ENCODE data around the gene BST2.

BST2 gene

DNA sequence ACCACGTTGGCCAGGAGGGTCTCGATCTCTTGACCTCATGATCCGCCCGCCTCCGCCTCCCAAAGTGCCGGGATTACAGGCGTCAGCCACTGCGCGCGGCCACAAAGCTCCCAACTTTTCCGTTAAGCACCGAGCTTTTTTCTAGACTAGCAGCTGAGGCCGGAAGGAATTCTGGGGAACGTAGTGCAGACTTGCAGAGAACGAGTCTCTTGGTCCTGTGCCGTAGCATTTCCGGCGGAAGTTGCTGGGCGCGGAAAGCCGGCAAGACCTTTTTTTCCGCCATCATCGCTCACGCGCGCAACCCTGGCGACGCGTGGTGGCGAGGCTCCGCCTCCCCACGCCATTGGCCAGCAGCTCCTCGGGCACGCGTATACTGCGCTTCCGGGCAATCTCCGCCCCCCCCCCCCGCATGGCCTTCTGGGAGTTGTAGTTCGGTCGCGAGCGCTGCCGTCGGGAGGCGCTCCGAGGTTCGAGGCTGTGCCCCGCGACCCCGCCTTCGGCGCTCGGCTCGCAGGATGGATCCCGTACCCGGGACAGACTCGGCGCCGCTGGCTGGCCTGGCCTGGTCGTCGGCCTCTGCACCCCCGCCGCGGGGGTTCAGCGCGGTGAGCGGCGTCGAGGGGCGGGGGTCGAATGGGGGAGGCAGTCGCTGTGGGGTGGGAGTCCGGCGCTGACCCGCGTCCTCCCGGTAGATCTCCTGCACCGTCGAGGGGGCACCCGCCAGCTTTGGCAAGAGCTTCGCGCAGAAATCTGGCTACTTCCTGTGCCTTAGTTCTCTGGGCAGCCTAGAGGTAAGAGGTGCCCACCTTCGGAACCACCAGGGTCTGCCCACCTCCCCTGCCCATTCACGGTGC is 14.4 kb upstream of the BST2 start, which contains the start of gene MVB12A:
Gene MVB12A (plus strand): TSS at position 427 of the 854 bp plus-strand sequence. CDS start 89 bp downstream, at position 516.
- peak; percentile 99 for DNase-seq (ENCODE audit: low read depth)

DNA sequence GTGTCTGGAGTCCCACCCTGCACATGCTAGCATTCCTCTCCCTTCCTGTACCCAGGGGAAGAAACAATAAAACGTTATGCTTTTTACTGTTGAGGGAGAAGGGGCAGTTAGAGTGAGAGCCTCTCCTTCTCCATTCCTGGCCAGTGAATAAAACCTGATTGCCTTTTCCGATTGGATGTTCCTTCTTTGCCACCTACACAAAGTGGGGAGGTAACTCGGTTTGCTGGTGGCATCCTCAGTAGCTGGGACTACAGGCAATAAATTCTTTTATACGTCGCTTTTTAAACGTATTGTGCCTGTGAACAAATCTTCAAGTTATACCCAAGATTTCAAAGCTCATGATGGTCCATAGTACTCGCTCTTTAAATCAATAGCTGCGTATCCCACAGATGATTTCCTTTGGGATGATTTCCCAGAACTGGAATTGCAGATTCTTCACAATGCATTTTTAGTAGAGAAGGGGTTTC is 13.8 kb upstream of the BST2 start:
- DNase-seq (ENCODE audit: low read depth) = peak; percentile 27

GRCh38 chr19:17418710-17419109 is 13.3 kb upstream of the BST2 start:
- no peak for DNase-seq (ENCODE audit: low read depth)

GRCh38 chr19:17415121-17415520 is 9.7 kb upstream of the BST2 start:
- DNase-seq (ENCODE audit: low read depth) = no peak

DNA sequence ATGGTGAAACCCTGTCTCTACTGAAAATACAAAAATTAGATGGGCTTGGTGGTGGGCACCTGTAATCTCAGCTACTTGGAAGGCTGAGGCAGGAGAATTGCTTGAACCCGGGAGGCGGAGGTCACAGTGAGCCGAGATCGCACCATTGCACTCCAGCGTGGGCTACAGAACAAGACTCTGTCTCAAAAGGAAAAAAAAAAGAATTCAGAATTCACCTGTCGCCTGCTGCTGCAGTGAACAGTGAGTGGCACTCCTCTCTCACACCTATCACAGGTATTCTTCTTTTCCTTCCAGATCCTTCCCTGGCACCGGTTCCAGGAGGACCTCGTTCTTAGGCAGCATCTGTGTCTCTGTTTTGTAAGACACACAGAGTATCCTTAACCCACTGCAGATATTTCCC is 8.7 kb upstream of the BST2 start:
- no peak for DNase-seq (ENCODE audit: low read depth)

GRCh38 chr19:17411801-17412200 is 6.4 kb upstream of the BST2 start:
- DNase-seq (ENCODE audit: low read depth) = no peak

DNA sequence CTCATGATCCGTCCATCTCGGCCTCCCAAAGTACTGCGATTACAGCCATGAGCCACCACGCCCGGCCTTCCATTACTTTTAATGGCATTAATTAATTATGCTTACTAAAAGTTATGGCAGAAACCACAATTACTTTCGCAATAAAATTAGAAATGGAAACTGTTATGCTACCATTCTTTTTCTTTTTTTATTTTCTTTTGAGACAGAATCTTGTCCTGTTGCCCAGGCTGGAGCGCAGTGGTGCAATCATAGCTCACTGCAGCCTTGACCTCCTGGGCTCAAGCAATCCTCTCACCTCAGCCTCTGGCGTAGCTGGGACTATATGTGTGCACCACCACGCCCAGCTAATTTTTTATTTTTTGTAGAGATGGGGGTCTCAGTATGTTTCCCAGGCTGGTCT is 4.6 kb upstream of the BST2 start:
- DNase-seq (ENCODE audit: low read depth) = no peak

DNA sequence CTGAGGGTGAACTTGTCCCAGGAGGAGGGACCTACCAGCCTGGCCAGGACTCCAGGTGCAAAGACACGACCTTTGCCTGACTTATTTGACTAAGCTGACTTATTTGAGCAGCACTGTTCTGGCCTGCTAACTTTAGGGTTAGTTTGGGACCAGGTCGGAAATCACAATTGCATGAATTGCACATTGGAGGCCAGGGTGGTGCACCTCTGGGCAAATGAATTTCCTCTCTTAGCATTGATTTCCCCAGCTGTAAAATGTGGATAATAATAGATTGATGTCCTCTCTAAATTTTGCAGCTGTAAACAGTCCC is 1.4 kb upstream of the BST2 start:
- no peak for DNase-seq (ENCODE audit: low read depth)

DNA sequence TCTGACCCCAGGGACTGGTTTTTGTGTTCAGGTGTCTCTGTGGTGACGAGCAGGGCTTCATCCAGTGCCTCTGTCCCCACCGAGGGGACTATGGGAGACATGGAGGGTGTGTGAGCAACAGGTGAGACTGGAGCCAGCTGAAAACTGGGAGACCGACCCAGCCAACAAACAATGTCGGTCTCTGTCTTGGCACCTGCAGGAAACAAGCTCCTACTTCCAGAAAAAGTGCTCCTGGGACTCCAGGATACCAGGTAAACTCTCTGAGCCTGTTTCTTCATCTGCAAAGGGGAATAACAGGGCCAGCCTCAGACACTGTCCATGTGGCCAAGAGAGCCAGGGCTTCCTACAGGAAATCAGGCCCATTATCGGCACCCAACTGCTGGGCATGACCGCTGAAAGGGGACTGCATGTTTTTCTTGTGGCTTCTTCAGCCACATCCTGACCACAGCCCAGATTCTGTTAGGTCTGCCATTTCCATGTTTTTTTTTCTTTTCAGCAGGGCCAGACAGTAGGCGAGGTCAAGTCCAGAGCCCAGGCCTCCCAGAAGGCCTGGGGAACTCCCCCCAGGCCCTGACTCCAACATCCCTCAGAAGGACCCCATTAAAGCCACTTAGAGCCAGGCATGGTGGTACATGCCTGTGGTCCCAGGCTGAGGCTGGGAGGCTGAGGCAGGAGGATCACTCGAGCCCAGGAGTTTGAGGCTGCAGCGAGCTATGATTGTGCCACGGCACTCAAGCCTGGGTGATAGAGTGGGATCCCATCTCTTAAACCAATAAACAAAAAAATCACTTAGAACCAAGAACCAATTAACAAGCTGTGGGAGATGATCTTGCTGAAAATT is 836 bp upstream of the BST2 start:
- peak; percentile 47 for DNase-seq (ENCODE audit: low read depth)

DNA sequence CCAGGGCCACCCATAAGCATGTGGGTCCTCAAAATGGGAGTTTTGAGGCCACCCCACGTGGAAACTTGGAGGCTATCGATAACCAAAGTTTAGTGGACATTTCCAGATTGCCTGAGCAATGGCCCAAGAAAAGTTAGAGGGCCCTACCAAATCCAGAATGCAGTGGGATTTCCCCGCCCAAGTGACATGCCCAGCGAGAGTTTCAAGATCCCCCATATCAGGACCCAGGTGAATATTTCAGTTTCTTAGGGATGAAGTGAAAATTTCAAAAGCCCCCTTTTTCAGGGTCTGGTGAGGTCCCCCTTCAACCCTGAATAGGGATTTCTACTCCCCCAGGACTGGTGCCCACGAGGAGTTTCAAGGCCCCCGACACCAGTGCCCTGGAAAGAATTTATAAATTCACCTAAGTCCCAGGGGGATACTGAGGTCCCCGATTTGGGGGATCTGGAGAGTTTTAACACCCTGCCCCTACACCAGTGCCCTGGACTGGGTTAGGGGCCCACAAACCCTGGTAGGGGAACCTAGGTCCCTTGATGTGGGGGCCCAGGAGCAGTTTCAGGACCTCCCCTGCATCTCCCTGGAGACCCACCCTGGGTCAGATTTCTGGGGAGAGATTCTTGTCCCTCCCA is 695 bp downstream of the BST2 start:
- no peak for DNase-seq (ENCODE audit: low read depth)

- no peak for DNase-seq (ENCODE audit: low read depth)
Measured at GRCh38 chr19:17404015-17404414, 1.4 kb downstream of the BST2 start.

DNA sequence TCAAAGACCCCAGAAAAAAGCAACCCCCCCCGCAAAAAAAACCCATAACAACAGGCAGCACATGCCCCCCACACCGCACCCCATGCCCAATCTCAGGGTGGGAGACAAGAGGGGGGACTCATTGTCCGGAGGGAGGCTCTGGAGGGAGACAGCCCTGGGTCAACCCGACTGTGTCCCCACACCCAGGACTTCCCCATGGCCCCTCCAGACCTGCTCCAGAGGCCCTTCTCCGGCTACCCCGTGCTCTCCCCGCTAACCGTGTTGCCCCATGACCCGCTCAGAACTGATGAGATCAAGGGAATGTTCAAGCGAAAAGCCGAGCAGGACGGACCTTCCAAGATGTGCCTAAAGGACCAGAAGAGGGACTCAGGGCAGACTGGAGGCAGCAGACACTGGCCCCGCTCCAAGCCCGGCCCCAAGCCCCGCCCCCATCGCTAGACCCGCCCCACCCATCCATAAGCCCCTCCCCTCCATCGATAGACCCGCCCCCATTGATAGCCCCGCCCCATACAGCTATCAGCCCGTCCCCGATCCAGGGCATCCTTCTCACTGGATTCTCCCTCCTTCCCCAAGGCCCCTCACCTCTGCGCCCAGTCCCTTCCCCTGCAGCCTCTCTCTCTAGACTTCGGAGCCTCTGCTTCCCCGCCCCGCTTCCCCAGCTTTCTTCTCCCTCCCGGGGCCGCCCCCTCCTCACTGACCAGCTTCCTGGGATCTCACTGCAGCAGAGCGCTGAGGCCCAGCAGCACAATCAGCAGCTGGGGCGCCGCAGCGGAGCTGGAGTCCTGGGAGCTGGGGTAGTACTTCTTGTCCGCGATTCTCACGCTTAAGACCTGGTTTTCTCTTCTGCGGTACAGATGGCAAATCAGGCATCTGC is 2.2 kb downstream of the BST2 start:
- DNase-seq (ENCODE audit: low read depth) = peak; percentile 20

GRCh38 chr19:17401628-17402027 is 3.8 kb downstream of the BST2 start:
- no peak for DNase-seq (ENCODE audit: low read depth)

- no peak for DNase-seq (ENCODE audit: low read depth)
Measured at GRCh38 chr19:17398902-17399527, 6.4 kb downstream of the BST2 start.

- DNase-seq (ENCODE audit: low read depth) = peak; percentile 75
Measured at GRCh38 chr19:17394891-17395415, 10.5 kb downstream of the BST2 start.

DNA sequence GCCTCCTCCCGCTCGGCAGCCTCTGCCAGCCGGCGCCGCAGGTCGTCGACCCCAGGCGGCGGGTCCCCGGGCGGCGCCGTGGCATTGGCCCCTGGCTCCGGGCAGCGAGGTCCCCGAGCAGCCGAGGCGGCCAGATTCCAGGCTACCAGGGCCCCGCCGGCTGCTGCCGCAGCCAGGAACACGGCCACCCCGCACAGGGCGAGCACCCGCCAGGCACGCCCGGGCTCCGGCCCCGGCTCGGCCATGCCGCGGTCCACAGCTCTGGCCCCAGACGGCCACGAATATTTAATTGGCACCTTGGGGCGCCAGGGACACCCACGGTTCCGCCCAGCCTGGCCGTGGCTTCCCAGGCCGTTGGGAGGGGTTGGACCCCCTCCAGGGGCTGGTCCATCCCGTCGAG is 11.5 kb downstream of the BST2 start, which contains the start of gene CCDC194:
Gene CCDC194 (minus strand): TSS at position 283 of the 400 bp plus-strand sequence. CDS start 38 bp downstream, at position 245.
- DNase-seq (ENCODE audit: low read depth) = no peak

- DNase-seq (ENCODE audit: low read depth) = peak; percentile 23
Measured at GRCh38 chr19:17393002-17393401, 12.4 kb downstream of the BST2 start.

GRCh38 chr19:17391371-17392151 is 13.9 kb downstream of the BST2 start:
- no peak for DNase-seq (ENCODE audit: low read depth)

DNA sequence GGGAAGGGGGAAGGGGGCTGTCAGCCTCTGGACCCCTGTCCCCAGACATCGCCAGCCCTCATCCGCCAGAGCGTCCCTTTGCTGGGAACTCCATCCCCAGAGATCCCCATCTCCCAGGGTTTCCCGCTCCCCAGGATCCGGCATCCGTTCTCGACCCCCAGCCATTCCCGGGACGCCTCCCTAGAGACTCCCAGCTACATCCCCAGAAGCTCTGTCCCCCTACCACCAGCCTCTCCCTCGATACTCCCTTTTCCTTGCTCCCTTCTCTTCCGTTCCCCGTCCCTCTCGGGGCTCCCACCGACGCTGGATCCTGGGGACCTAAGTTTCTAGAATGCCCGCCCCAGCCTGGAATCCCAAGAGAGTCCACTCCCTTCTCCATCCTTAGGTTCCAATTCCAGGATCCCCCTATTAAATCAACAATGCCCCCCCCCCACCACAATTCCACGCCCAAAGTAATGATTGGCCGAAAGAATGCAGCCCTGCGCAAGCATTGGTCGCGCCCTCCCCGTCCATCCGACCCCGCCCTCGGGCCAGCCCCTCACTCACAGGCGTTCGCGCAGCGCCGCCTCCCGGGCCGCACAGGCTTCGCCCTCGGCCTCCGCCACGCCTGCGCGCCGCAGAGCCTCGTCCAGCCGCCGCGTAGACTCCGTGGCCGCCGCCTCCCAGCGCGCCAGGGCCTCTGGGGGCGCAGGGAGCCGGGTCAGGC is 14.6 kb downstream of the BST2 start:
- DNase-seq (ENCODE audit: low read depth) = peak; percentile 94
